Muscle layer of colon (tissue), 2 donors: Measurements from ENCODE around the gene TAF15.

Experiments
- H3K27ac ChIP-seq: one replicate; pipeline ENCODE4 v1.7.0; 2013; ENCODE audit warnings: low read depth, mild to moderate bottlenecking, low read length, moderate library complexity
- H3K27me3 ChIP-seq, 2 donors: one replicate each; pipeline ENCODE4 v1.7.0; 2013; ENCODE audit warnings: low read length in 2 of 2, mild to moderate bottlenecking in 2 of 2; ENCODE audit not compliant: insufficient read depth in 2 of 2, control insufficient read depth in 1 of 2
- H3K36me3 ChIP-seq: one replicate; pipeline ENCODE4 v1.7.0; 2013; ENCODE audit warnings: mild to moderate bottlenecking, low read length; ENCODE audit not compliant: insufficient read depth
- H3K4me1 ChIP-seq: one replicate; pipeline ENCODE4 v1.7.0; 2013; ENCODE audit warnings: mild to moderate bottlenecking, low read length; ENCODE audit not compliant: insufficient read depth
- H3K4me3 ChIP-seq, 2 donors: one replicate each; pipeline ENCODE4 v1.7.0; 2013; ENCODE audit warnings: low read length in 2 of 2, low read depth in 1 of 2, mild to moderate bottlenecking in 1 of 2, moderate library complexity in 1 of 2
- H3K9ac ChIP-seq: one replicate; pipeline ENCODE4 v1.7.0; 2013; ENCODE audit warnings: low read length
- H3K9me3 ChIP-seq: one replicate; pipeline ENCODE4 v1.7.0; 2013; ENCODE audit warnings: mild to moderate bottlenecking, low read length
- donor health status: abdominal sarcoma.
- donor health status: Adenocarcinoma of cecum.

TAF15 gene

DNA sequence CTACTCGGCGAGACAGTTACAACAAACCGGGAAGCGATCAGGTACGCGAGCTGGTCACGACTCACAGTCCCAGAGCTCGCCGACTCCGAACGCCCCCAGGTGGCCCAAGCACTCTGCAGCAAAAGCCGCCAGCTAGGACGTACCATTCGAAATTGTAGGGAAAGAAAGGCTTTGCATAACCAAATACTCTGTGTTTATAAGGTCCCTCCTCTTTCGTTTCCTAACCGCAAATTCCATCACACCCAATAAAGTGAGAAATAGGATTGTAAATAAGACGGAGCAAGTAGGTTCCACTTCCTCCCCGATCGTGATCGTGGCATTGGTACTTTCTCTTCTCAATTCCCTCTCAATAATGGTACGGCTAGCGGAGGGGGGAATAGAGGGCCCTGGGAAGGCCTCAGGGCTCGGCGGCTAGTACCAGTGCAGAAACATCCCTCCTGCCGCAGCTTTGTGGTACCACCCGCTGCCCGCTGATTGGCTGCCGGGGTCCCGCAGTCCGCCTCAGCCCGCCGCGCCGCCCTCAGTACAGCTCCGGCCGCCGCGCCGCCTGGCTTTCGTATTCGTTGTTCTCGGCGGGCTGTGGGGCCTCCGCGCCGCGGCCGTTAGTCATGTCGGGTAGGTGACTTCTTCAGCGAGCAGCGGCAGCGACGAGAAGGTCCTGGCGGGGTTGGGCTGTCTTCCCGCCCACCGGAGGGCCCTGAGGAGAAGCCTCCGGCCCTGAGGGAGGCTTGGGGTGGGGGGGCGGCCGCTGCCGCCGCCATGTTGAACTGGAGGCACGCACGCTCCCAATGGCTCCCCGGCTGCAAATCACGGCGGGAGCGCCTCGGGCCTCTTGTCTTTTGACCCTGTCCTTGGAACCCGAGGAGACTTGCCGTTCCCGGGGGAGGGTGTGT lies at the start of gene TAF15:
Gene TAF15 (plus strand): TSS at position 523 of the 893 bp plus-strand sequence. CDS start 86 bp downstream, at position 609.
- Histone ChIP-seq H3K9me3 (no peaks in the 10 kb centered on the region), H3K27me3 (no peaks in the 10 kb centered on the region), H3K27ac (peak within 1 kb of the TSS; percentile 78), H3K4me1 (peaks cover 30% of the 10 kb centered on the region), H3K36me3 (no peaks in the 10 kb centered on the region), H3K4me3 (peak within 1 kb of the TSS; percentile 79 to 98), H3K9ac (peak within 1 kb of the TSS; percentile 81)

DNA sequence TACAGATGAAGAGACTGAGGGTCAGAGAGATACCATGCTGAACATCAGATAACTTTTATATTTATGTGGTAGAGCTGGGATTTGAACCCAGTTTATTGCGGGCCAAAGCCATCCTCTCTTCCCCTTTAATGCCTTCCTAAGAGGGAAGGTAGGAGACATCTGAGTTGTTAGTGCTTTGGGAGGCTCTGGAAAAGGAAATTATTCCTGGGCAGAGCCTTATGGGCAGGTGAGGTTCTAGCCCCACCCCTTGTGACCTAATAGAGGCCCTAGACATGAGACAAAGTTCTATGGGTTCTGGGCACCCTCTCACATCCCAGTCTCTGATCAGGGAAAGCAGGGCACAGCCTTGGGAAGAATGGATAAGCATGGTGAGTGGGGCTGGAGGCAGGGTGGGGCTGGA lies 48.7 kb upstream of the TAF15 start, which contains the start of gene C17orf50:
Gene C17orf50 (plus strand): TSS at position 301 of the 400 bp plus-strand sequence. CDS start 55 bp downstream, at position 356.
- no peak within 1 kb of the TSS for H3K4me3 ChIP-seq
- H3K27me3 ChIP-seq, result no peaks in the 10 kb centered on the region
- H3K4me1 ChIP-seq, result peaks cover 10% of the 10 kb centered on the region
- no peak within 1 kb of the TSS for H3K27ac ChIP-seq
- no peaks in the 10 kb centered on the region for H3K36me3 ChIP-seq
- H3K9ac ChIP-seq, result no peak within 1 kb of the TSS
- H3K9me3 ChIP-seq, result no peaks in the 10 kb centered on the region

DNA sequence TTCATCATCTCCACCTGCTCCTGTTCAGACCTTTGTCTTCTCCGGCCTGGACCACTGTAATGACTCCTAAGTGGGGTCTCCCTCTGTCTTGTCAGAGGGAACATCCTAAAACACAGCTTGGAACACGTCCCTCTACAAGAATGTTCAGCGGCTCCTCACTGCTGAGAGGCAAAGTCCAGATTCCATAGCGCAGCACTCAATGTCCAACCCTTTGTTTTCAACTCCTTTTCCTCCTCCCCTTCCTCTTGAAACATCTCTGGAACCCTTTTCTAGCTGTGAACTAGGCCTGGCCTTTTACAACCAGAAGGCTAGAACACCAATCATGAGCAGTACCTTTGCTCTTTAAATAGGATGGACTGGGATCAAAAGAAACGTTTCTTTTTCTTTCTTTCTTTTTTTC lies 47.7 kb upstream of the TAF15 start:
- Histone ChIP-seq H3K9me3 (no peaks in the 10 kb centered on the region), H3K4me1 (peaks cover 10% of the 10 kb centered on the region), H3K27ac (no peak overlapping the region), H3K9ac (no peak overlapping the region), H3K4me3 (no peak overlapping the region), H3K27me3 (no peaks in the 10 kb centered on the region), H3K36me3 (no peaks in the 10 kb centered on the region)

DNA sequence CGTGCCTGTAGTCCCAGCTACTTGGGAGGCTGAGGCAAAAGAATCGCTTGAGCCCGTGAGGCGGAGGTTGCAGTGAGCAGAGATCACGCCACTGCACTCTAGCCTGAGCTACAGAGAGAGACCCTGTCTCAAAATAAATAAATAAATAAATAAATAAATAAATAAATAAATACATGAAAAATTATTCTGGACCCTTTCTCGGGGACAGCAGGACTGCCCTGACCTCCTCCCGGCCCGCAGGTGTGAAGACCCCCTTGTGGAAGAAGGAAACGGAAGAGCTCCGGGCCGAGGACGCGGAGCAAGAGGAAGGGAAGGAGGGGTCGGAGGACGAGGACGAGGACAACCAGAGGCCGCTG lies 45.5 kb upstream of the TAF15 start:
- Histone ChIP-seq H3K27ac (no peak overlapping the region), H3K9me3 (no peaks in the 10 kb centered on the region), H3K4me3 (peak overlapping the region in 1 of 2 donors; percentile 39), H3K27me3 (no peaks in the 10 kb centered on the region), H3K36me3 (no peaks in the 10 kb centered on the region), H3K9ac (no peak overlapping the region), H3K4me1 (peaks cover 10% of the 10 kb centered on the region)

DNA sequence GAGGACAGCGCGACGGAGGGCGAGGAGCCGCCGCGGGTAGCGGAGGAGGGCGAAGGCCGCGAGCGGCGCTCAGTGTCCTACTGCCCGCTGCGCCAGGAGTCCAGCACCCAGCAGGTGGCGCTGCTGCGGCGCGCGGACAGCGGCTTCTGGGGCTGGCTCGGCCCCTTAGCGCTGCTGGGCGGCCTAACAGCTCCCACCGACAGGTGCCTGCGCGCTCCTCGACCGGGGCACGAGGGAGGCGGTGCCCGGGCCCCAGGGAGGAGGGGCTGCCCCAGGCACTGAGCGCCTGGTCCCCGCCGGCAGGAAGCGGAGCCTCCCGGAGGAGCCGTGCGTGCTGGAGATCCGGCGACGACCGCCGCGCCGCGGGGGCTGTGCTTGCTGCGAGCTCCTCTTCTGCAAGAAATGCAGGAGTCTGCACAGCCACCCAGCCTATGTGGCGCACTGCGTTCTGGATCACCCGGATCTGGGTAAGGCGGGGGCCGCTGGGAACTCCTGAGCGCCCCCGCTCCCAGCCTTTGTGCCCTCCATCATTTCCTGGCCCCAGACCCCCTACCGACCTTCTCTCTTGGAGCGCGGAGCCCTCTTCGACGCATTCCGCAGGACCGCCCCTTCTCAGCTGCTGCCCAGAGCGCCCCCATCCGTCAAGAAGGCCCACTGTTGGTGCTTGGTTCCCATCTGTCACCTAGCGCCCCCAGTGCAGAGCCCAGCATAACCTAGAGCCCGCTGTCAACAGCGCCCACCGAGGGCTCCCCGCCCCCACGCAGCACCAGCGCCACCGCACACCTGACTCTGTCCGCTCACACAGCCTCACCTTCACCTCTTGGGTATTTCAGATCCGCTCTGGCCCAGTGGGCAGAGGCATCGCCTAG lies 44.9 kb upstream of the TAF15 start:
- Histone ChIP-seq H3K4me3 (peak overlapping the region; percentile 39 to 60), H3K27ac (peak overlapping the region; percentile 55), H3K9me3 (no peaks in the 10 kb centered on the region), H3K27me3 (no peaks in the 10 kb centered on the region), H3K36me3 (no peaks in the 10 kb centered on the region), H3K4me1 (peaks cover 10% of the 10 kb centered on the region), H3K9ac (no peak overlapping the region)

DNA sequence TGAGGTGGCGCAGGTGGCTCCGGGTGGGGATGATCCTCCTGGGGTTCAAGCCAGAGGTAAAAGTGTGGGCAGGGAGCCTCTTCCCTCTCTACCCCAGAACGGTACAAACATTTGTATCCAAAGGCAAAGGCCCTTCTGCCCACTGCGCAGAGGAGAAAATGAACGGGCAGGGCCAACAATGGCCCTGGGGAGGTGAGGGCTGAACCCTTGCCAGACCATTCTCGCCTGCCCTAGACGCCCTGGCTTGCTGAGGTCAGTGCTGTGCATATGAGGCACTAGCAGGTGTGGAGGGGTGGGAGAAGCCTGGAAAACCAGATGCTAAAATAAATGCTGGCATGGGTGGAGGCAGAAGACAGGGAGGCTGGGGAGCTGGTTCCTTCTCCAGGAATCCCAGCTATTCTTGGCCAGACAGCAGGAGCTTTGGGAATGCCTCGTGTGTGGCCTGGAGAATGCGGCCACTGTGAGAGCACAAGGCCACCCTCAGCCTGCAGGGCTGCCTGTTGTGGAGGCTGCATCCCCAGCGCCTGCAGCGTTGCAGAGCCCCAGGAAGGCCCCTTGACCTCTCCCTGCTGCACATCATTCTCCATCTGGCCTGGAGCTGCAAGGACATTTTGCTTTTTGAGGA lies 44.1 kb upstream of the TAF15 start:
- no peaks in the 10 kb centered on the region for H3K36me3 ChIP-seq
- H3K27me3 ChIP-seq, result no peaks in the 10 kb centered on the region
- peak overlapping the region in 1 of 2 donors; percentile 60 for H3K4me3 ChIP-seq
- H3K9ac ChIP-seq, result no peak overlapping the region
- H3K9me3 ChIP-seq, result no peaks in the 10 kb centered on the region
- H3K27ac ChIP-seq, result no peak overlapping the region
- H3K4me1 ChIP-seq, result peaks cover 10% of the 10 kb centered on the region

DNA sequence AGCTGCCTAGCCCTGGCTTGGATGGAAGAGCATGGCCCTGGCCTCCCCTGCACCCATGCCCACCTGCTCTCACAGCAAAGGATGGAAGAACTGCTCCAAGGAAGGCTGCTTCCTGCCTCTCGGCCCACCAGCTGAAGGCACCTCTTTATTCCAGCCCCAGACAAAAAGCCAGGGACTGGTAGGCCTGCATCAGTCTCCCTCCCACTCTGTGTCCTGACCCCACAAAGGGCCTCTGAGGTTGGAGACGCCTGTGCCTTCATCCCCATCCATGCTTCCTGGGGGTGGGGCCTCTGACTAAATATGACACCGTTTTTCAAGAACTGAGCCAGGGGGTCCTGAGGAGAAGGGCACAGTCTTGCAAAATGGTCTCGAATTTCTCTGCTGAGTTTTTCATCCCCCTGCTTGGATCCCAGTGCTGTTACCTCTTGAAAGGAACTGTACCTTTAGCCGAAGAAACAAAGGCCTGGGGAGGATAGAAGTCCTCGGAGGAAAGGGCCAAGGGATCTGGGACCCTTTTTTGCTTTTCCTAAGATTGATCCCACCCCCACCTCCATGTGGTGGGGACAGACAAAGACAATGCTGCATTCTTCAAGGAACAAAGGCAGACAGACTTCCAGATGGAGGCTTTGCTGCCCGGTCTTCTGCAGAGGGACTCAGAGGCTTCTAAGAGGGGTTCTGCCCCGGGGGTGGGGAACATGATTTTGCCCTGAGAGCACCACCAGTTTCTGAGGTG lies 43.4 kb upstream of the TAF15 start:
- no peak overlapping the region for H3K9ac ChIP-seq
- no peaks in the 10 kb centered on the region for H3K27me3 ChIP-seq
- no peaks in the 10 kb centered on the region for H3K36me3 ChIP-seq
- H3K4me3 ChIP-seq, result no peak overlapping the region
- H3K27ac ChIP-seq, result no peak overlapping the region
- H3K9me3 ChIP-seq, result no peaks in the 10 kb centered on the region
- peaks cover 10% of the 10 kb centered on the region for H3K4me1 ChIP-seq

DNA sequence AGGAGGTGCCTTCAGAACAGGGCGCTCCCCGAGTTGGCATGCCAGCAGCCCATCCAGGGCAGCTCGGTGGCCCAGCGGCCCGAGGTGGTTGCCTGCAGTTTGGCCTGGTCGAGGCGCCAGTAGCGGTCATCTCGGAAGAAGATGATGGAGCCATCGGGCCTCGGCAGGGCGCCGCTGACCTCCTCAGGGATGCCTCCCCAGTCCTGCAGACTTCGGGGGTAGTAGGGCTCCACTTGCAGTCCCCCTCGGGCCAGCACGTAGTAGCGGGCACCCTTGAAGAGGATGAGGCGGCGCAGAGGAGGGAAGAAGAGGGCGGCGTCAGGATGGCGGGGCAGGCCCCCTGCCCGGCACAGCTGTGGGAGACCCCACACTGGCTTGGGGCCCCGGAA lies 42.8 kb upstream of the TAF15 start:
- H3K36me3 ChIP-seq, result no peaks in the 10 kb centered on the region
- H3K9me3 ChIP-seq, result no peaks in the 10 kb centered on the region
- H3K4me1 ChIP-seq, result peaks cover 10% of the 10 kb centered on the region
- no peak overlapping the region for H3K27ac ChIP-seq
- H3K4me3 ChIP-seq, result no peak overlapping the region
- no peaks in the 10 kb centered on the region for H3K27me3 ChIP-seq
- no peak overlapping the region for H3K9ac ChIP-seq

DNA sequence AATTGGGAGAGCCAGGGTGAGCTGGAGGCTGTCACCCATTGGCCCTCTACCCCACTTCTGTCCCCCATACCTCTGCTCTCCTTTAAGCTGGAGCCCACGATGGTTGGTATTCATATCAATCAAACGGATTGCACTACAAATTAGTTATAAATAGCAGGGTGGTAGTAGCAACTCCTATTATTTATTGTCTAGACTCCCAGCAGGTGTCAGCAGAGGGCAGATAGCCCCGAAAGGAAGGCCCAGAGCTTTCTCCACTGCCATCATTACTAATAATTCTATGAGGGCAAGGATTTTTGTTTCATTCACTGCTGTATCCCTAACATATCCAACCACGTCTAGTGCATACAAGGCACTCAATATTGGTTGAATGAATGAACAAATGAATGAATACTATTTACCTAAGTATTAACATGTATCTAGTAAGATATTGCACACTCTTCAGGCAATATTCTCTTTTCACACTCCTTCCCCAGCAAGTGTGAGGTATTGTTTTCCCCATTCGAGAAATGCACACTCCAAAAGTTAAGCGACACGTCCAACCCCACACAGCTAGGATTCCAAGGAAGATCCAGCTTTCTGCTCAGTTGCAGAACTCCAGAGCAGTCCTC lies 42.3 kb upstream of the TAF15 start:
- no peaks in the 10 kb centered on the region for H3K27me3 ChIP-seq
- no peak overlapping the region for H3K9ac ChIP-seq
- no peak overlapping the region for H3K27ac ChIP-seq
- H3K36me3 ChIP-seq, result no peaks in the 10 kb centered on the region
- no peaks in the 10 kb centered on the region for H3K9me3 ChIP-seq
- H3K4me3 ChIP-seq, result no peak overlapping the region
- peaks cover 10% of the 10 kb centered on the region for H3K4me1 ChIP-seq

DNA sequence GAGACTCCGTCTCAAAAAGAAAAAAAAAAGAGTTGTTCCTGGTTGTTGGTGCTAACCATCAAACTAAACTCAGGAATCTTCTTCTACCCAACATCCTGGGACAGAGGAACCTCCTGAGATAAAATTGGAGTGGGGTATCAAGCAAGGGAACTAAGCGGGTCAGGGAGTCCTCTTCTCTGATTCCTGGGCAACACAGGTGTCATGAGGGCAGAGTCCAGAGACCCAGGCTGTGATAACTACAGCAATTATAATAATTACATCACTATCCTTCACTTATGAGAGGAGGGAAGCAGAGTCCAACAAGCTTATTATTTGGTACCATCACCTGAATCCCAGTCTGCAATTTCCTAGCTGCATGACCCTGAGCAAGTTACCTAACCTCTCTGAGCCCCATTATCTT lies 40.5 kb upstream of the TAF15 start:
- no peaks in the 10 kb centered on the region for H3K9me3 ChIP-seq
- no peaks in the 10 kb centered on the region for H3K27me3 ChIP-seq
- no peak overlapping the region for H3K27ac ChIP-seq
- H3K4me3 ChIP-seq, result no peak overlapping the region
- no peaks in the 10 kb centered on the region for H3K36me3 ChIP-seq
- peaks cover 20% of the 10 kb centered on the region for H3K4me1 ChIP-seq
- H3K9ac ChIP-seq, result no peak overlapping the region
